Stimulated activated CD4-positive, alpha-beta T cell treated with anti-CD3 and anti-CD28 coated beads, TNF-alpha, amount 100 ng/mL, for 1 hour (primary cell): ENCODE measurements around the gene MTF2.

Experiments
- DNase-seq, 3 donors: peaks; one replicate each; pipeline ENCODE4 v3.0.0-alpha.2; 2020; ENCODE audit warnings: low read depth in 3 of 3, low spot score in 1 of 3

The MTF2 gene

GRCh38 chr1:93180723-93181613, 101.9 kb downstream of the MTF2 start, which contains the start of gene CCDC18:
Gene CCDC18, plus strand, starts transcription at chr1:93180724. Its CDS starts 2,638 bp downstream, at chr1:93183362.
- peak in 2 of 3 donors; percentile 10 to 20 for DNase-seq

- DNase-seq, result no peak
These were observed 107.6 kb downstream of the MTF2 start for GRCh38 chr1:93186667-93187066.
